Hindlimb muscle (tissue), 1 donor: ENCODE measurements around the gene UCHL5. TPM values are rescaled to one million over a fixed set of nuclear protein-coding genes. Genes with fewer than 3 reads are reported as not detected.
"Not testable (repeated sequence)": the region's sequence is repeated elsewhere in the genome, so short reads cannot be mapped to it uniquely, and the experiment has no call there.

Experiments used
- DNase-seq: peaks from one replicate; pipeline ENCODE4 v3.0.0-alpha.2; 2013
- polyA plus RNA-seq: library from polyadenylated mRNA; unstranded; fragments of 120-200 nt; gene quantifications from one replicate; pipeline ENCODE4 v1.2.1, GENCODE V29; 2013; ENCODE audit not compliant: insufficient read length

UCHL5 gene
- polyA plus RNA-seq, 1 donor: 31.4 TPM

- no peak for DNase-seq
Measured at GRCh38 chr1:193009501-193009900, 49.7 kb downstream of the UCHL5 start.

- DNase-seq: no peak
Measured at GRCh38 chr1:193005785-193006184, 53.4 kb downstream of the UCHL5 start.

- DNase-seq: no peak
Measured at GRCh38 chr1:192998536-192998935, 60.6 kb downstream of the UCHL5 start.

- no peak for DNase-seq
Measured at GRCh38 chr1:192994141-192994540, 65.0 kb downstream of the UCHL5 start.

- DNase-seq: no peak
Measured at GRCh38 chr1:192993426-192994085, 65.6 kb downstream of the UCHL5 start.

GRCh38 chr1:192986748-192987334 is 72.3 kb downstream of the UCHL5 start:
- DNase-seq: not testable (repeated sequence)

GRCh38 chr1:192986110-192986747 is 72.9 kb downstream of the UCHL5 start:
- no peak for DNase-seq

GRCh38 chr1:192984080-192984479 is 75.1 kb downstream of the UCHL5 start:
- DNase-seq: no peak

GRCh38 chr1:192983349-192983980 is 75.7 kb downstream of the UCHL5 start:
- DNase-seq: no peak

- no peak for DNase-seq
Measured at GRCh38 chr1:192980856-192981255, 78.3 kb downstream of the UCHL5 start.

- DNase-seq: not testable (repeated sequence)
Measured at GRCh38 chr1:192980334-192980733, 78.8 kb downstream of the UCHL5 start.

GRCh38 chr1:192979542-192979941 is 79.6 kb downstream of the UCHL5 start:
- DNase-seq: no peak

GRCh38 chr1:192978195-192978710 is 80.9 kb downstream of the UCHL5 start:
- no peak for DNase-seq

GRCh38 chr1:192977089-192977706 is 82.0 kb downstream of the UCHL5 start:
- no peak for DNase-seq

- no peak for DNase-seq
Measured at GRCh38 chr1:192976576-192976975, 82.6 kb downstream of the UCHL5 start.

GRCh38 chr1:192974701-192975100 is 84.5 kb downstream of the UCHL5 start:
- no peak for DNase-seq

- DNase-seq: no peak
Measured at GRCh38 chr1:192973988-192974387, 85.2 kb downstream of the UCHL5 start.

- no peak for DNase-seq
Measured at GRCh38 chr1:192973202-192973601, 86.0 kb downstream of the UCHL5 start.

GRCh38 chr1:192969091-192969490 is 90.1 kb downstream of the UCHL5 start:
- no peak for DNase-seq

GRCh38 chr1:192968323-192968722 is 90.8 kb downstream of the UCHL5 start:
- no peak for DNase-seq

- DNase-seq: no peak
Measured at GRCh38 chr1:192967901-192968300, 91.3 kb downstream of the UCHL5 start.

- DNase-seq: no peak
Measured at GRCh38 chr1:192967211-192967877, 91.8 kb downstream of the UCHL5 start.
